ENCODE measurements around the gene KIF26B. TPM values are rescaled to one million over a fixed set of nuclear protein-coding genes. Genes with fewer than 3 reads are reported as not detected.
"Not testable (repeated sequence)": the region's sequence is repeated elsewhere in the genome, so short reads cannot be mapped to it uniquely, and the experiment has no call there.

Gene KIF26B
- total RNA-seq, 1 experiment from 2014 or later = 1.2 TPM

DNA sequence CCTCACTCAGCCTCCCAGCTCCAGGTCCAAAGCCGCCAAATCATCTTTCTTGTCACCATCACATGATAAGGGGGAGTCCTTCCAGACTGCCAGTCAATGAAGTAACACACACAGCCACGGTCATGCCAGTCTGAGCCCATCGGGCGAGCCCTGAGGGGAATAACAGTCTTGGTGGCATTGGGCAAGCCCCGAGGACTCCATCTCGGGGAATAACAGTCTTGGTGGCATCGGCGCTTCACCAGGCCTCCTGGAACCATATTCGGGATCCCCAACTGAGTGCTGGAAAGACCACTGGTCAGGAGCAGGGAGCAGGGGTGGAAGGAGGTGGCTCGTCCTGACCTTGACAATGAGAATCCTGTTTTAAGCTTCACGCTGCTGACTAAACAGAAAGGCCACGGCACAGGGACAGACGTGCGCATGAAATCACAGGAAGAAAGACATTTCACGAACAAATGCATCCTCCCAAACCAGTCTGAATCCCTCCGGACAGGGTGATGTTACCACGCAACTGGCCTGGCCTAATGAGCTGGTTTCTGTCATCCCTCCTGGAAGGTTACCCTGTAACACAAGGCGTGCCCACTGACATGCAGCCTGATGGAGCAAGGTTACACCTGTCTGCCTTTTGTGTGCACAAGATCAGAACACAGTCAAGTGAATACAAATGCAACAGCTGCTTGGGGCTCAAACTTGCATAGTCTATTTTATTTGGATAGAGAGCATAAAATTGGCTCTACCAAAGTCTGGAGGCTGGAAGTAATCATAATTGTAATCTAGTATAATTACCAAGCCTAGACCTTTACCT is 517.4 kb downstream of the KIF26B start:
- no peak overlapping the region for H3K4me3 Mint-ChIP-seq
- ChIA-PET POLR2A (no interaction called here), CTCF (no interaction called here)
- TF ChIP-seq EMX1 (CRISPR knock-in tag; IDR thresholded peaks at IDR 0.05) (no peak), ZNF416 (CRISPR knock-in tag; IDR thresholded peaks at IDR 0.05) (no peak), TCF7 (CRISPR knock-in tag; IDR thresholded peaks at IDR 0.05; ENCODE audit: low read depth) (no peak), ZNF219 (CRISPR knock-in tag; IDR thresholded peaks at IDR 0.05; ENCODE audit: borderline replicate concordance) (no peak), RORB (CRISPR knock-in tag; IDR thresholded peaks at IDR 0.05) (no peak), NFE2L1 (CRISPR knock-in tag; IDR thresholded peaks at IDR 0.05) (no peak)
- TF ChIP-seq, protein P1, sequence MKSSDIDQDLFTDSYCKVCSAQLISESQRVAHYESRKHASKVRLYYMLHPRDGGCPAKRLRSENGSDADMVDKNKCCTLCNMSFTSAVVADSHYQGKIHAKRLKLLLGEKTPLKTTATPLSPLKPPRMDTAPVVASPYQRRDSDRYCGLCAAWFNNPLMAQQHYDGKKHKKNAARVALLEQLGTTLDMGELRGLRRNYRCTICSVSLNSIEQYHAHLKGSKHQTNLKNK (CRISPR knock-in tag; IDR thresholded peaks at IDR 0.05) = no peak
- TF ChIP-seq, protein P2, sequence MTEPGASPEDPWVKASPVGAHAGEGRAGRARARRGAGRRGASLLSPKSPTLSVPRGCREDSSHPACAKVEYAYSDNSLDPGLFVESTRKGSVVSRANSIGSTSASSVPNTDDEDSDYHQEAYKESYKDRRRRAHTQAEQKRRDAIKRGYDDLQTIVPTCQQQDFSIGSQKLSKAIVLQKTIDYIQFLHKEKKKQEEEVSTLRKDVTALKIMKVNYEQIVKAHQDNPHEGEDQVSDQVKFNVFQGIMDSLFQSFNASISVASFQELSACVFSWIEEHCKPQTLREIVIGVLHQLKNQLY (CRISPR knock-in tag; IDR thresholded peaks at IDR 0.05) = no peak
- TF ChIP-seq, protein P3, sequence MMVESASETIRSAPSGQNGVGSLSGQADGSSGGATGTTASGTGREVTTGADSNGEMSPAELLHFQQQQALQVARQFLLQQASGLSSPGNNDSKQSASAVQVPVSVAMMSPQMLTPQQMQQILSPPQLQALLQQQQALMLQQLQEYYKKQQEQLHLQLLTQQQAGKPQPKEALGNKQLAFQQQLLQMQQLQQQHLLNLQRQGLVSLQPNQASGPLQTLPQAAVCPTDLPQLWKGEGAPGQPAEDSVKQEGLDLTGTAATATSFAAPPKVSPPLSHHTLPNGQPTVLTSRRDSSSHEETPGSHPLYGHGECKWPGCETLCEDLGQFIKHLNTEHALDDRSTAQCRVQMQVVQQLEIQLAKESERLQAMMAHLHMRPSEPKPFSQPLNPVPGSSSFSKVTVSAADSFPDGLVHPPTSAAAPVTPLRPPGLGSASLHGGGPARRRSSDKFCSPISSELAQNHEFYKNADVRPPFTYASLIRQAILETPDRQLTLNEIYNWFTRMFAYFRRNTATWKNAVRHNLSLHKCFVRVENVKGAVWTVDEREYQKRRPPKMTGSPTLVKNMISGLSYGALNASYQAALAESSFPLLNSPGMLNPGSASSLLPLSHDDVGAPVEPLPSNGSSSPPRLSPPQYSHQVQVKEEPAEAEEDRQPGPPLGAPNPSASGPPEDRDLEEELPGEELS (CRISPR knock-in tag; IDR thresholded peaks at IDR 0.05) = no peak
- TF ChIP-seq, protein P4, sequence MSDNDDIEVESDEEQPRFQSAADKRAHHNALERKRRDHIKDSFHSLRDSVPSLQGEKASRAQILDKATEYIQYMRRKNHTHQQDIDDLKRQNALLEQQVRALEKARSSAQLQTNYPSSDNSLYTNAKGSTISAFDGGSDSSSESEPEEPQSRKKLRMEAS (CRISPR knock-in tag; IDR thresholded peaks at IDR 0.05) = no peak
- TF ChIP-seq, protein P5, sequence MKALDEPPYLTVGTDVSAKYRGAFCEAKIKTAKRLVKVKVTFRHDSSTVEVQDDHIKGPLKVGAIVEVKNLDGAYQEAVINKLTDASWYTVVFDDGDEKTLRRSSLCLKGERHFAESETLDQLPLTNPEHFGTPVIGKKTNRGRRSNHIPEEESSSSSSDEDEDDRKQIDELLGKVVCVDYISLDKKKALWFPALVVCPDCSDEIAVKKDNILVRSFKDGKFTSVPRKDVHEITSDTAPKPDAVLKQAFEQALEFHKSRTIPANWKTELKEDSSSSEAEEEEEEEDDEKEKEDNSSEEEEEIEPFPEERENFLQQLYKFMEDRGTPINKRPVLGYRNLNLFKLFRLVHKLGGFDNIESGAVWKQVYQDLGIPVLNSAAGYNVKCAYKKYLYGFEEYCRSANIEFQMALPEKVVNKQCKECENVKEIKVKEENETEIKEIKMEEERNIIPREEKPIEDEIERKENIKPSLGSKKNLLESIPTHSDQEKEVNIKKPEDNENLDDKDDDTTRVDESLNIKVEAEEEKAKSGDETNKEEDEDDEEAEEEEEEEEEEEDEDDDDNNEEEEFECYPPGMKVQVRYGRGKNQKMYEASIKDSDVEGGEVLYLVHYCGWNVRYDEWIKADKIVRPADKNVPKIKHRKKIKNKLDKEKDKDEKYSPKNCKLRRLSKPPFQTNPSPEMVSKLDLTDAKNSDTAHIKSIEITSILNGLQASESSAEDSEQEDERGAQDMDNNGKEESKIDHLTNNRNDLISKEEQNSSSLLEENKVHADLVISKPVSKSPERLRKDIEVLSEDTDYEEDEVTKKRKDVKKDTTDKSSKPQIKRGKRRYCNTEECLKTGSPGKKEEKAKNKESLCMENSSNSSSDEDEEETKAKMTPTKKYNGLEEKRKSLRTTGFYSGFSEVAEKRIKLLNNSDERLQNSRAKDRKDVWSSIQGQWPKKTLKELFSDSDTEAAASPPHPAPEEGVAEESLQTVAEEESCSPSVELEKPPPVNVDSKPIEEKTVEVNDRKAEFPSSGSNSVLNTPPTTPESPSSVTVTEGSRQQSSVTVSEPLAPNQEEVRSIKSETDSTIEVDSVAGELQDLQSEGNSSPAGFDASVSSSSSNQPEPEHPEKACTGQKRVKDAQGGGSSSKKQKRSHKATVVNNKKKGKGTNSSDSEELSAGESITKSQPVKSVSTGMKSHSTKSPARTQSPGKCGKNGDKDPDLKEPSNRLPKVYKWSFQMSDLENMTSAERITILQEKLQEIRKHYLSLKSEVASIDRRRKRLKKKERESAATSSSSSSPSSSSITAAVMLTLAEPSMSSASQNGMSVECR (CRISPR knock-in tag; IDR thresholded peaks at IDR 0.05; ENCODE audit: borderline replicate concordance) = no peak
- TF ChIP-seq, protein P6, sequence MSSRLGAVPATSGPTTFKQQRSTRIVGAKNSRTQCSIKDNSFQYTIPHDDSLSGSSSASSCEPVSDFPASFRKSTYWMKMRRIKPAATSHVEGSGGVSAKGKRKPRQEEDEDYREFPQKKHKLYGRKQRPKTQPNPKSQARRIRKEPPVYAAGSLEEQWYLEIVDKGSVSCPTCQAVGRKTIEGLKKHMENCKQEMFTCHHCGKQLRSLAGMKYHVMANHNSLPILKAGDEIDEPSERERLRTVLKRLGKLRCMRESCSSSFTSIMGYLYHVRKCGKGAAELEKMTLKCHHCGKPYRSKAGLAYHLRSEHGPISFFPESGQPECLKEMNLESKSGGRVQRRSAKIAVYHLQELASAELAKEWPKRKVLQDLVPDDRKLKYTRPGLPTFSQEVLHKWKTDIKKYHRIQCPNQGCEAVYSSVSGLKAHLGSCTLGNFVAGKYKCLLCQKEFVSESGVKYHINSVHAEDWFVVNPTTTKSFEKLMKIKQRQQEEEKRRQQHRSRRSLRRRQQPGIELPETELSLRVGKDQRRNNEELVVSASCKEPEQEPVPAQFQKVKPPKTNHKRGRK (CRISPR knock-in tag; IDR thresholded peaks at IDR 0.05; ENCODE audit: borderline replicate concordance) = no peak
- TF ChIP-seq, protein P7, sequence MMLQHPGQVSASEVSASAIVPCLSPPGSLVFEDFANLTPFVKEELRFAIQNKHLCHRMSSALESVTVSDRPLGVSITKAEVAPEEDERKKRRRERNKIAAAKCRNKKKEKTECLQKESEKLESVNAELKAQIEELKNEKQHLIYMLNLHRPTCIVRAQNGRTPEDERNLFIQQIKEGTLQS (CRISPR knock-in tag; conservative IDR thresholded peaks at IDR 0.05) = no peak
- DNase-seq (ENCODE audit: low spot score) (no peak), ATAC-seq (no peak)
- no peaks in the 10 kb centered on the region for H3K4me1 Mint-ChIP-seq
- H3K9me3 Mint-ChIP-seq = 0 out of 2 replicates have a peak, but pooled peaks cover 4% of the 10 kb centered on the region
- no peaks in the 10 kb centered on the region for H3K36me3 Mint-ChIP-seq
- H3K27ac Mint-ChIP-seq = no peak overlapping the region
- no peaks in the 10 kb centered on the region; the same call in 1 of the 2 replicates for H3K27me3 Mint-ChIP-seq (ENCODE audit: low read depth)

DNA sequence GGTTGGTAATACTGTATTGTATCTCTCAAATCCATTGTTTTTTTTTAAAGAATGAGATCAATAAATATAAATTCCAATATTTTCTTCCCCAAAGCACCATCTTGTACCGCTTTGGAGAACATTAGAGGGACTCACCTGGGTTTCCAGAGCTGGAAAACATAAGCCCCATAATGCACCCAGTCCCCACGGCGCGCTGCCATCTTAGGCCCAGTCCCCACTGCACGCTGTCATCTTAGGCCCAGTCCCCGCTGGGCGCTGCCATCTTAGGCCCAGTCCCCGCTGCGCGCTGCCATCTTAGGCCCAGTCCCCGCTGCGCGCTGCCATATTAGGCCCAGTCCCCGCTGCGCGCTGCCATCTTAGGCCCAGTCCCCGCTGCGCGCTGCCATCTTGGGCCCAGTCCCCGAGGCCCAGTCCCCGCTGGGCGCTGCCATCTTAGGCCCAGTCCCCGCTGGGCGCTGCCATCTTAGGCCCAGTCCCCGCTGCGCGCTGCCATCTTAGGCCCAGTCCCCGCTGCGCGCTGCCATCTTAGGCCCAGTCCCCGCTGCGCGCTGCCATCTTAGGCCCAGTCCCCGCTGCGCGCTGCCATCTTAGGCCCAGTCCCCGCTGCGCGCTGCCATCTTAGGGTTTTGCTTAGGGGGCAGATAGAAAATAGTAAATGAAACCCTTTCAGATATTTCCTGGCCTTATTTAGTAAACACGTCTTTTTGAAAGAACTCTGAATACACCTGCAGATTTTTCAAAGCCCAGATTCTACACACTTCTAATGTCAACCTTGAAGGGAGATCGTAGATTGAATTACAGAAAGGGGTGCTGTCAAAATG is 518.3 kb downstream of the KIF26B start:
- H3K36me3 Mint-ChIP-seq; ATAC-seq; H3K4me3 Mint-ChIP-seq; CTCF ChIA-PET; H3K4me1 Mint-ChIP-seq; H3K27me3 Mint-ChIP-seq (ENCODE audit: low read depth); H3K27ac Mint-ChIP-seq; DNase-seq (ENCODE audit: low spot score); H3K9me3 Mint-ChIP-seq; POLR2A ChIA-PET: not testable (repeated sequence)
